ENCODE results near the gene SPRED2. TPM values are rescaled to one million over a fixed set of nuclear protein-coding genes. Genes with fewer than 3 reads are reported as not detected.

Gene SPRED2
- total RNA-seq, 1 donor from 2014 or later: 7.8 TPM

DNA sequence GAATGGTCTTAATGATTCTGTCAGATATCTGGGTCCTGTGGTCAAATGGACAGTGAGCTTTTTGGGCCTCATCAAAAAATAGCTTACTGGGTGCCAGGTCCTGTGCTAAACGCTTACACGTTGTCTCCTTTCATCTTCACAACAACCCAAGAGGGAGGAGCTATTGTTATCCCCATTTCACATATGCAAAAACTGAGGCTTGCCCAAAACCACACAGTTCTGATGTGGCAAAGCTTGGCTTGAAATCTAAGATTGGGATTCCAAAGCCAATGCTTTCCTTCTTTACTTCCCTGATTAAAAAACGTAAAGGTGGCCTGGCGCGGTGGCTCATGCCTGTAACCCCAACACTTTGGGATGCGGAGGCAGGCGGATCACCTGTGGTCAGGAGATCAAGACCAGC is 135.4 kb downstream of the SPRED2 start:
- Histone ChIP-seq H3K9me3 (ENCODE audit: control insufficient read depth in 3 of 3, low read length in 3 of 3) (no peaks in the 10 kb centered on the region), H3K27me3 (ENCODE audit: control insufficient read depth in 3 of 3, insufficient read depth in 3 of 3, low read length in 3 of 3) (peaks cover 3 to 11% (median 8%) of the 10 kb centered on the region in 3 donors), H3K4me3 (ENCODE audit: low read length in 3 of 3) (no peak overlapping the region), H3K27ac (ENCODE audit: low read depth, low read length) (no peak overlapping the region), H3K9ac (ENCODE audit: low read depth in 1 of 3, low read length in 3 of 3) (no peak overlapping the region), H3K36me3 (ENCODE audit: control insufficient read depth in 3 of 3, insufficient read depth in 3 of 3, low read length in 3 of 3) (no peaks in the 10 kb centered on the region), H3K4me1 (ENCODE audit: control insufficient read depth in 3 of 3, insufficient read depth in 3 of 3, low read length in 3 of 3) (peaks cover 31 to 34% (median 33%) of the 10 kb centered on the region in 3 donors)

DNA sequence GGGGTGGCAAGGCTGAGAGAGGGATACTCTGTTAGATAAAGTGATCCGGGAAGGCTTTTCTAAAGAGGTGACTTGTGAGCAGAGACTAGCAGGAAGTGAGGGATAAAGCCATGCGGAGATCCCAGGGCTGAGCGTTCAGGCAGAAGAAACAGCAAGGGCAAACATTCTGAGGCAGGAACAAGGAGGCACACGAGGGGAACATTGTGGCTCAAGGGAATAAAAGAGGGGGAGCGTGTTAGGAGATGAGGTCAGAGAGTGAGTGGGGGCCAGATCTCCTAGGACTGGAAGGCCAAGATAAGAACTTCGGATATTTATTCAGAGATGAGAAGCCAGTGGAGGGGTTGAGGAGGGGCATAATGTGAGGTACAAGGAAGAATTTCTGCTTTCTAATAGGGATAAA is 137.7 kb downstream of the SPRED2 start:
- Histone ChIP-seq H3K9ac (ENCODE audit: low read depth in 1 of 3, low read length in 3 of 3) (no peak overlapping the region), H3K27ac (ENCODE audit: low read depth, low read length) (no peak overlapping the region), H3K4me1 (ENCODE audit: control insufficient read depth in 3 of 3, insufficient read depth in 3 of 3, low read length in 3 of 3) (peaks cover 10 to 14% (median 10%) of the 10 kb centered on the region in 3 donors)

DNA sequence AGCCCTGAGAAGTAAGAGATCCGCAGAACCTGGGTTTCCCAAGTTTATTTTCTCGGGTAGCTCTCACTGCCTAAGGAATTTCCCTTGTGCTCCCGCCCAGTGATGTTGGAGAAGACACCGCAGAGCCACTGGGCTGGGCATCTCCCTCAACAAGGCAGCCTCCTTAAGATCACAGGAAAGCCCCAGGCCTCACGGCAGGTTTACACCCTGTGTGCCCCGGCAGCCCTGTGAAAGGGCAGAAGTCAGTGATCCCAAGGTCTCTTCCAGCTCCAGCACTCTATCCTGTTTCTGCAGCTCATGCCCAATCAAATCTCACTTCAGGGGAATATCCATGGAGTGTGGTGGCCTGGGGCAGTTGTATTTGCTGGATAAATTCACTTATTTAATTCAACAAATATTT is 138.3 kb downstream of the SPRED2 start:
- Histone ChIP-seq H3K27me3 (ENCODE audit: control insufficient read depth in 3 of 3, insufficient read depth in 3 of 3, low read length in 3 of 3) (peaks cover 3 to 11% (median 4%) of the 10 kb centered on the region in 3 donors), H3K9me3 (ENCODE audit: control insufficient read depth in 3 of 3, low read length in 3 of 3) (no peaks in the 10 kb centered on the region), H3K36me3 (ENCODE audit: control insufficient read depth in 3 of 3, insufficient read depth in 3 of 3, low read length in 3 of 3) (no peaks in the 10 kb centered on the region), H3K9ac (ENCODE audit: low read depth in 1 of 3, low read length in 3 of 3) (no peak overlapping the region), H3K27ac (ENCODE audit: low read depth, low read length) (no peak overlapping the region), H3K4me3 (ENCODE audit: low read length in 3 of 3) (no peak overlapping the region), H3K4me1 (ENCODE audit: control insufficient read depth in 3 of 3, insufficient read depth in 3 of 3, low read length in 3 of 3) (peaks cover 6 to 10% (median 6%) of the 10 kb centered on the region in 3 donors)

More for the DNA sequence above, 137.7 kb downstream of the SPRED2 start:
- Histone ChIP-seq H3K27me3 (ENCODE audit: control insufficient read depth in 3 of 3, insufficient read depth in 3 of 3, low read length in 3 of 3) (peaks cover 3 to 11% (median 4%) of the 10 kb centered on the region in 3 donors), H3K4me3 (ENCODE audit: low read length in 3 of 3) (no peak overlapping the region), H3K36me3 (ENCODE audit: control insufficient read depth in 3 of 3, insufficient read depth in 3 of 3, low read length in 3 of 3) (no peaks in the 10 kb centered on the region), H3K9me3 (ENCODE audit: control insufficient read depth in 3 of 3, low read length in 3 of 3) (no peaks in the 10 kb centered on the region)

DNA sequence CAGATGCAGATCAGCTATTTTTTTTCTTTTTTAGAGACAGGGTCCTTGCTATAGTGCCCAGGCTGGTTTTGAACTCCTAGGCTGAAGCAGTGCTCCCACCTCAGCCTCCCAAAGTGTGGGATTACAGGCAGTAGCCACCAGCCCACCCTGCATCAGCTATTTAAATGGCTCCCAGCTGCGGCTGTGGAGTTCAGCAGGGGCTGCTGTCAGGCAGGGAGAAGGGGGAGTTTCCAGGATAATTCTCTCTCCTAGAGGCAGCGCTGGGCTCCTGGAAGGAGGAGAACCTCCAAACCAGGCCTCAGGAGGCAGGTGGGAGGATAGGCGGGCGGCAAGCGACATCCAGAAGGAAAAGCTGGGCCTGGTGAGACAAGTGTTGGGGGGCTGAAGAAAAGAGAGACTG is 139.0 kb downstream of the SPRED2 start:
- Histone ChIP-seq H3K27ac (ENCODE audit: low read depth, low read length) (no peak overlapping the region), H3K27me3 (ENCODE audit: control insufficient read depth in 3 of 3, insufficient read depth in 3 of 3, low read length in 3 of 3) (peaks cover 3 to 11% (median 4%) of the 10 kb centered on the region in 3 donors), H3K9ac (ENCODE audit: low read depth in 1 of 3, low read length in 3 of 3) (no peak overlapping the region), H3K36me3 (ENCODE audit: control insufficient read depth in 3 of 3, insufficient read depth in 3 of 3, low read length in 3 of 3) (no peaks in the 10 kb centered on the region), H3K9me3 (ENCODE audit: control insufficient read depth in 3 of 3, low read length in 3 of 3) (no peaks in the 10 kb centered on the region), H3K4me1 (ENCODE audit: control insufficient read depth in 3 of 3, insufficient read depth in 3 of 3, low read length in 3 of 3) (peaks cover 6 to 10% (median 6%) of the 10 kb centered on the region in 3 donors), H3K4me3 (ENCODE audit: low read length in 3 of 3) (no peak overlapping the region)

DNA sequence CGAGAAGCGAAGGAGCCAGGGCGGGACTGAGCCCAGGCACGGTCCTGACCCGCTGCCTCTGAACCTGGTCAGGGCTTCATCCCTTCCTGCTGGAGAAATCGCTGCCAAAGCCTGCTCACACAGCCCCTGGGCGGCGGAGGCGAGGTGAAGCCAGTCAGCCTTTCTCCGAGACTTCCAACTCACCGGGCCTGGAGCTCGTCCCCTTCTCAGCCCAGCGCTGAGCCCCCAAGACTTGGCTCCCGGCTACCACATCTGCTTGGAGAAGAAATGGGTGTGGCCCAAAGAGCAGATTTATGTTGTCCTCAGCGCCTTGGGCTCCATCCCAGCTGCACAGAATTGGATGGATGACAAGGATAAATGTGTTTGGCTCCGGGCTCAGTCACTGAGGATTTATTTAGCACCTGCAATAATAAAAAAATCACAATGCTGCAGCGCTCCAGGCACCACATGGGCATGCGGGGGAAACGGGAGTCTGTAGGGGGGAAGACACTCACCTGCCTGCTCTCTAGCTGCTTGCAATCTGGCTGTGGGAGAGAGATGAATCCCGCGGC is 139.9 kb downstream of the SPRED2 start:
- Histone ChIP-seq H3K36me3 (ENCODE audit: control insufficient read depth in 3 of 3, insufficient read depth in 3 of 3, low read length in 3 of 3) (no peaks in the 10 kb centered on the region), H3K4me1 (ENCODE audit: control insufficient read depth in 3 of 3, insufficient read depth in 3 of 3, low read length in 3 of 3) (peaks cover 6 to 10% (median 6%) of the 10 kb centered on the region in 3 donors), H3K9ac (ENCODE audit: low read depth in 1 of 3, low read length in 3 of 3) (no peak overlapping the region), H3K27me3 (ENCODE audit: control insufficient read depth in 3 of 3, insufficient read depth in 3 of 3, low read length in 3 of 3) (peaks cover 4 to 11% (median 4%) of the 10 kb centered on the region in 3 donors), H3K9me3 (ENCODE audit: control insufficient read depth in 3 of 3, low read length in 3 of 3) (no peaks in the 10 kb centered on the region), H3K27ac (ENCODE audit: low read depth, low read length) (no peak overlapping the region), H3K4me3 (ENCODE audit: low read length in 3 of 3) (no peak overlapping the region)

DNA sequence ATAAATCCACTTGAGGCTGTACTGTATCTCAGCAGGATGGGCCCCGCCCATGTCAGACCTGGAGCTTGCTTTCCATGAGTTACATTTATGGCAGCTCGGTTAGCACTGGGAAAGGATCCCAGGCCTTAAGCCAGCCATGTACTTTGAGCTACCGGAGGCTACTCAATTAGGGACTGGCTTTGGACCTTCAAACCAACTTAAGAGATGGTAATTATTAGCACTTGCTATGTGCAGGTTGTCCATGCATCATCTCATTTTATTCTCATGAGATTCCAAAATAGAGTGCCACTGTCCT is 140.3 kb downstream of the SPRED2 start:
- H3K4me1 ChIP-seq (ENCODE audit: control insufficient read depth in 3 of 3, insufficient read depth in 3 of 3, low read length in 3 of 3): peaks cover 6 to 10% (median 6%) of the 10 kb centered on the region in 3 donors
- no peak overlapping the region for H3K4me3 ChIP-seq (ENCODE audit: low read length in 3 of 3)
- H3K27me3 ChIP-seq (ENCODE audit: control insufficient read depth in 3 of 3, insufficient read depth in 3 of 3, low read length in 3 of 3): peaks cover 4 to 11% (median 5%) of the 10 kb centered on the region in 3 donors
- no peak overlapping the region for H3K27ac ChIP-seq (ENCODE audit: low read depth, low read length)
- H3K36me3 ChIP-seq (ENCODE audit: control insufficient read depth in 3 of 3, insufficient read depth in 3 of 3, low read length in 3 of 3): no peaks in the 10 kb centered on the region
- no peak overlapping the region for H3K9ac ChIP-seq (ENCODE audit: low read depth in 1 of 3, low read length in 3 of 3)
- H3K9me3 ChIP-seq (ENCODE audit: control insufficient read depth in 3 of 3, low read length in 3 of 3): no peaks in the 10 kb centered on the region

DNA sequence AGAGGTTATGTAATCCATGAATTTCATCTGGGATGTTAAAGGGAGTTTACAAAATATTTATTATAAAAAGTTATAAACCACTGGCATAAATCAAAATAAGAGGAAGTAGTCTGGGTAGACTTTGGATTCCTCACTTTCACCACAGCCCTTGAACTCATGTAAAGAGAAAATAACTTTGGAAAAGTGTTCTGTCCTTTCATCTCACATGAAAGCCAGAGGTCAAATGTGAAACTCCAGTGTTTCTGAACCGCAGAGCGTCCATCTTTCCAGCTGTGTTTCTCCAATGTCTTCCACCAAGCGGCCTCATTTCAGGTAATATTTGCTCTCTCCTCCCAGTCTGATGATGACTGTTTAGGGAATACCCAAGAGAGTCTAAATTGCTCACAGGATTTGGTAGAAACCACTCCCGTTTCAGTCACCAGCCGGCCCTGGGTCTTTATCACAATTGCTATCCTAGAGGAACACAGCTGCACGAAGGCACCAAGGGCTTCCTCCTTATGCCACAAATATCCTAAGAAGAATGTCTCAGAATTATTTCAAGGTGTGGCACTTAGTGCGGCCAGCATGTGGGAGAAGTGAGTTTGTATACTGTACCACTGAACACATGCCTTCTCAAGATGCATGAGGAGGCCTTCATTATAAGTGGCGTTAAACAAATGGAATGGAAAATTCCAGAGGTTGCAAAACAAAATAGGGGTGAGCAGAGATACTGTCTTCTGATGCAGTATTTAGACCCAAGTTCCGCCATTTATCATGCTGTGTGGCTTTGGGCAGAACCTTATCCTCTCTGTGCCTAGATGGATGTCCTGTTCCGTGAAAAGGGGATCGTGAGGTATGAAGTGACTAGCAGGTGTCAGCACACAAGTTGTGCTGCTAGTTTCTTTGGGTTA is 140.9 kb downstream of the SPRED2 start:
- H3K27ac ChIP-seq (ENCODE audit: low read depth, low read length): no peak overlapping the region
- H3K36me3 ChIP-seq (ENCODE audit: control insufficient read depth in 3 of 3, insufficient read depth in 3 of 3, low read length in 3 of 3): no peaks in the 10 kb centered on the region
- H3K9ac ChIP-seq (ENCODE audit: low read depth in 1 of 3, low read length in 3 of 3): no peak overlapping the region
- no peak overlapping the region for H3K4me3 ChIP-seq (ENCODE audit: low read length in 3 of 3)
- peaks cover 4 to 11% (median 5%) of the 10 kb centered on the region in 3 donors for H3K27me3 ChIP-seq (ENCODE audit: control insufficient read depth in 3 of 3, insufficient read depth in 3 of 3, low read length in 3 of 3)
- peaks cover 6 to 10% (median 6%) of the 10 kb centered on the region in 3 donors for H3K4me1 ChIP-seq (ENCODE audit: control insufficient read depth in 3 of 3, insufficient read depth in 3 of 3, low read length in 3 of 3)
- H3K9me3 ChIP-seq (ENCODE audit: control insufficient read depth in 3 of 3, low read length in 3 of 3): no peaks in the 10 kb centered on the region

DNA sequence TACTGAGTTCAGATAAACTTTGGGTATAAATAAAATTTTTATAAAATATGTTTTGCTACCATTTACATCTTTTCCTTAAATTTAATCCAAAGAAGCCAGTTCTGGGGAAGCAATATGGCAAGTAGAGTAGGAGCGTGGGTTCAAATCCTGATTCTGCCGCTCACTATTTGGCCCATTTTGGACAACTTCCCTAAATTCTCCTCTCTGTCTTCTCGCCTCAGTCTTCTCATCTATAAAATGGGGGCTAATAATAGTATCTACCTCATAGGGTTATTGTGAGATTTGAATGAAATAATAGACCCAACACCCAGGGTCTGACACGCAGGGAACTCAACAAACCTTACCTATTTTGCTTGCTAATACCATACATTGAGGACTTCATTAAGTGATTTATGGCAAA is 145.0 kb downstream of the SPRED2 start:
- Histone ChIP-seq H3K27ac (ENCODE audit: low read depth, low read length) (no peak overlapping the region), H3K27me3 (ENCODE audit: control insufficient read depth in 3 of 3, insufficient read depth in 3 of 3, low read length in 3 of 3) (peaks cover 0 to 2% (median 0%) of the 10 kb centered on the region in 3 donors), H3K4me3 (ENCODE audit: low read length in 3 of 3) (no peak overlapping the region), H3K4me1 (ENCODE audit: control insufficient read depth in 3 of 3, insufficient read depth in 3 of 3, low read length in 3 of 3) (peaks cover 2 to 5% (median 5%) of the 10 kb centered on the region in 3 donors), H3K36me3 (ENCODE audit: control insufficient read depth in 3 of 3, insufficient read depth in 3 of 3, low read length in 3 of 3) (no peaks in the 10 kb centered on the region), H3K9ac (ENCODE audit: low read depth in 1 of 3, low read length in 3 of 3) (no peak overlapping the region), H3K9me3 (ENCODE audit: control insufficient read depth in 3 of 3, low read length in 3 of 3) (no peaks in the 10 kb centered on the region)

DNA sequence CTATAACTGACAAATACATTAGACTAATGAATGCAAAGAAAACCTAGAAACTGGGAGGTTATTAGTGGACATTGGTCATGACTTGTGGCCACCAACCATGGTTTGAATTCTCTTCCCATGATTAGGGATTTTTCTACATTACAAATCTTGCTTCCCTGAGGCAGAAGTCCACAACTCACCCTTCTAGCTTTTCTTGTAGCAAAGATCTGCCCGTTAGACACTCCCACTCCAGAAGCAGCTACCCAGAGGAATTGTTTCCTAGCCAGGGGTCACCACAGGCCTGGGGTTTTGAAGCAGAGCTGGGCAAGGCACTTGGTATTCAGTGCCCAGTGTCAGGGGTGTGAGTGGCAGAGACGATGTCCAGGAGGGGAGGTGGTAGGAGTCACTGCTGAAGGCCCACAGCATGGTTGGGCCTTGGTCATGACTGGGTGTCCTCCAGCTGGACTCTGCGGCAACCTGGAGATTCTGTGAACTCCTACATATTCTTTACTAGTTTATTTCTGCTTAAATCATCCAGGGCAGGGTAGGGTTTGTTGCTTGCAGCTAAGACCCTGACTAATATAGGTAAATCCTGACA is 149.8 kb downstream of the SPRED2 start:
- H3K27me3 ChIP-seq (ENCODE audit: control insufficient read depth in 3 of 3, insufficient read depth in 3 of 3, low read length in 3 of 3): peaks cover 0 to 3% (median under 1%) of the 10 kb centered on the region in 3 donors
- H3K9me3 ChIP-seq (ENCODE audit: control insufficient read depth in 3 of 3, low read length in 3 of 3): no peaks in the 10 kb centered on the region
- H3K36me3 ChIP-seq (ENCODE audit: control insufficient read depth in 3 of 3, insufficient read depth in 3 of 3, low read length in 3 of 3): no peaks in the 10 kb centered on the region
- H3K4me3 ChIP-seq (ENCODE audit: low read length in 3 of 3): no peak overlapping the region
- peaks cover 5 to 9% (median 9%) of the 10 kb centered on the region in 3 donors for H3K4me1 ChIP-seq (ENCODE audit: control insufficient read depth in 3 of 3, insufficient read depth in 3 of 3, low read length in 3 of 3)
- no peak overlapping the region for H3K9ac ChIP-seq (ENCODE audit: low read depth in 1 of 3, low read length in 3 of 3)
- no peak overlapping the region for H3K27ac ChIP-seq (ENCODE audit: low read depth, low read length)
